ENCODE data around the gene ANTXR1.

ANTXR1 gene

GRCh38 chr2:69280796-69281412 lies 267.9 kb downstream of the ANTXR1 start:
- DNase-seq (ENCODE audit: low read depth) = no peak
- no peak overlapping the region for H3K4me3 ChIP-seq (ENCODE audit: low read length)
- TF ChIP-seq CTCF (IDR thresholded peaks at IDR 0.05; ENCODE audit: insufficient read depth, low read depth, low read length, missing control alignments) = no peak

GRCh38 chr2:69285379-69285894 lies 272.5 kb downstream of the ANTXR1 start:
- no peak for TF ChIP-seq CTCF (IDR thresholded peaks at IDR 0.05; ENCODE audit: insufficient read depth, low read depth, low read length, missing control alignments)
- no peak overlapping the region for H3K4me3 ChIP-seq (ENCODE audit: low read length)
- no peak for DNase-seq (ENCODE audit: low read depth)

- no peak for DNase-seq (ENCODE audit: low read depth)
- TF ChIP-seq CTCF (IDR thresholded peaks at IDR 0.05; ENCODE audit: insufficient read depth, low read depth, low read length, missing control alignments) = no peak
- H3K4me3 ChIP-seq (ENCODE audit: low read length) = no peak overlapping the region
Observed at GRCh38 chr2:69287544-69287943, 274.6 kb downstream of the ANTXR1 start.

GRCh38 chr2:69288429-69288828 lies 275.4 kb downstream of the ANTXR1 start:
- TF ChIP-seq CTCF (IDR thresholded peaks at IDR 0.05; ENCODE audit: insufficient read depth, low read depth, low read length, missing control alignments) = no peak

GRCh38 chr2:69291004-69291650 lies 278.1 kb downstream of the ANTXR1 start:
- no peak for TF ChIP-seq CTCF (IDR thresholded peaks at IDR 0.05; ENCODE audit: insufficient read depth, low read depth, low read length, missing control alignments)
- no peak for DNase-seq (ENCODE audit: low read depth)
- H3K4me3 ChIP-seq (ENCODE audit: low read length) = no peak overlapping the region

More at GRCh38 chr2:69288429-69288828, 275.4 kb downstream of the ANTXR1 start:
- no peak overlapping the region for H3K4me3 ChIP-seq (ENCODE audit: low read length)
- no peak for DNase-seq (ENCODE audit: low read depth)

GRCh38 chr2:69291721-69292120 lies 278.7 kb downstream of the ANTXR1 start:
- H3K4me3 ChIP-seq (ENCODE audit: low read length) = no peak overlapping the region
- no peak for TF ChIP-seq CTCF (IDR thresholded peaks at IDR 0.05; ENCODE audit: insufficient read depth, low read depth, low read length, missing control alignments)
- no peak for DNase-seq (ENCODE audit: low read depth)

Measured in epithelial cell of esophagus (primary cell).